ENCODE results near the gene SIT1. TPM values are rescaled to one million over a fixed set of nuclear protein-coding genes. Genes with fewer than 3 reads are reported as not detected.

SIT1 gene
- total RNA-seq, 2 donors from 2014 or later = 0.18 to 0.68 TPM

DNA sequence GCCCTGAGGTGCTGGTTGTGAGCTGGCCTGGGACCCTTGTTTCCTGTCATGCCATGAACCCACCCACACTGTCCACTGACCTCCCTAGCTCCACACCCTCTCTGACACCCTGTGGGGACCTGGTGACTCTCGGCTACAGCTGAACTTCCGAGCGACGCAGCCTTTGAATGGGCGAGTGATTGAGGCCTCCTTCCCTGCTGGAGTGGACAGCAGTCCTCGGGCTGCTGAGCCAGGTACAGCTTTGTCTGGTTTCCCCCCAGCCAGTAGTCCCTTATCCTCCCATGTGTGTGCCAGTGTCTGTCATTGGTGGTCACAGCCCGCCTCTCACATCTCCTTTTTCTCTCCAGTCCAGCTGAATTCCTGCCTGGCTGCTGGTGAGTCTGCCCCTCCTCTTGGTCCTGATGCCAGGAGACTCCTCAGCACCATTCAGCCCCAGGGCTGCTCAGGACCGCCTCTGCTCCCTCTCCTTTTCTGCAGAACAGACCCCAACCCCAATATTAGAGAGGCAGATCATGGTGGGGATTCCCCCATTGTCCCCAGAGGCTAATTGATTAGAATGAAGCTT is 29.1 kb upstream of the SIT1 start:
- Histone ChIP-seq H3K4me1 (replicated peaks) (no peaks in the 10 kb centered on the region), H3K36me3 (no peaks in the 10 kb centered on the region), H3K4me3 (no peak overlapping the region), H3K27me3 (replicated peaks; ENCODE audit: insufficient read depth) (no peaks in the 10 kb centered on the region), H3K27ac (no peak overlapping the region), H3K9me3 (no peaks in the 10 kb centered on the region)
- no peak for TF ChIP-seq POLR2AphosphoS5 (IDR thresholded peaks at IDR 0.05)
- no peak for DNase-seq (ENCODE audit: low spot score)
- intact Hi-C loops (cut with DNase I) = no loop called here
- 75% methylated on average over 8 of the region's 8 CpGs for WGBS

DNA sequence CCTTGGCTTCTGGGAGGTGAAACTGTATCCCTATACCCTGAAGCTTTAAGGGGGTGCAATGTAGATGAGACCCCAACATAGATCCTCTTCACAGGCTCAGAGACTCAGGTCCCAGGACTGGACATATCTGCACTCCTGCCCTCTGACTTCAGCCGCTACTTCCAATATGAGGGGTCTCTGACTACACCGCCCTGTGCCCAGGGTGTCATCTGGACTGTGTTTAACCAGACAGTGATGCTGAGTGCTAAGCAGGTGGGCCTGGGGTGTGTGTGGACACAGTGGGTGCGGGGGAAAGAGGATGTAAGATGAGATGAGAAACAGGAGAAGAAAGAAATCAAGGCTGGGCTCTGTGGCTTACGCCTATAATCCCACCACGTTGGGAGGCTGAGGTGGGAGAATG is 28.4 kb upstream of the SIT1 start:
- WGBS = 88% methylated on average over 5 of the region's 5 CpGs
- Histone ChIP-seq H3K4me1 (replicated peaks) (no peaks in the 10 kb centered on the region), H3K9me3 (no peaks in the 10 kb centered on the region), H3K36me3 (no peaks in the 10 kb centered on the region), H3K27ac (no peak overlapping the region), H3K27me3 (replicated peaks; ENCODE audit: insufficient read depth) (no peaks in the 10 kb centered on the region), H3K4me3 (no peak overlapping the region)
- TF ChIP-seq POLR2A (IDR thresholded peaks at IDR 0.05) (no peak), POLR2AphosphoS5 (IDR thresholded peaks at IDR 0.05) (no peak)
- TF ChIP-seq, protein P1, sequence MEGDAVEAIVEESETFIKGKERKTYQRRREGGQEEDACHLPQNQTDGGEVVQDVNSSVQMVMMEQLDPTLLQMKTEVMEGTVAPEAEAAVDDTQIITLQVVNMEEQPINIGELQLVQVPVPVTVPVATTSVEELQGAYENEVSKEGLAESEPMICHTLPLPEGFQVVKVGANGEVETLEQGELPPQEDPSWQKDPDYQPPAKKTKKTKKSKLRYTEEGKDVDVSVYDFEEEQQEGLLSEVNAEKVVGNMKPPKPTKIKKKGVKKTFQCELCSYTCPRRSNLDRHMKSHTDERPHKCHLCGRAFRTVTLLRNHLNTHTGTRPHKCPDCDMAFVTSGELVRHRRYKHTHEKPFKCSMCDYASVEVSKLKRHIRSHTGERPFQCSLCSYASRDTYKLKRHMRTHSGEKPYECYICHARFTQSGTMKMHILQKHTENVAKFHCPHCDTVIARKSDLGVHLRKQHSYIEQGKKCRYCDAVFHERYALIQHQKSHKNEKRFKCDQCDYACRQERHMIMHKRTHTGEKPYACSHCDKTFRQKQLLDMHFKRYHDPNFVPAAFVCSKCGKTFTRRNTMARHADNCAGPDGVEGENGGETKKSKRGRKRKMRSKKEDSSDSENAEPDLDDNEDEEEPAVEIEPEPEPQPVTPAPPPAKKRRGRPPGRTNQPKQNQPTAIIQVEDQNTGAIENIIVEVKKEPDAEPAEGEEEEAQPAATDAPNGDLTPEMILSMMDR (IDR thresholded peaks at IDR 0.05) = no peak
- intact Hi-C loops (cut with DNase I) = no loop called here
- no peak for DNase-seq (ENCODE audit: low spot score)

DNA sequence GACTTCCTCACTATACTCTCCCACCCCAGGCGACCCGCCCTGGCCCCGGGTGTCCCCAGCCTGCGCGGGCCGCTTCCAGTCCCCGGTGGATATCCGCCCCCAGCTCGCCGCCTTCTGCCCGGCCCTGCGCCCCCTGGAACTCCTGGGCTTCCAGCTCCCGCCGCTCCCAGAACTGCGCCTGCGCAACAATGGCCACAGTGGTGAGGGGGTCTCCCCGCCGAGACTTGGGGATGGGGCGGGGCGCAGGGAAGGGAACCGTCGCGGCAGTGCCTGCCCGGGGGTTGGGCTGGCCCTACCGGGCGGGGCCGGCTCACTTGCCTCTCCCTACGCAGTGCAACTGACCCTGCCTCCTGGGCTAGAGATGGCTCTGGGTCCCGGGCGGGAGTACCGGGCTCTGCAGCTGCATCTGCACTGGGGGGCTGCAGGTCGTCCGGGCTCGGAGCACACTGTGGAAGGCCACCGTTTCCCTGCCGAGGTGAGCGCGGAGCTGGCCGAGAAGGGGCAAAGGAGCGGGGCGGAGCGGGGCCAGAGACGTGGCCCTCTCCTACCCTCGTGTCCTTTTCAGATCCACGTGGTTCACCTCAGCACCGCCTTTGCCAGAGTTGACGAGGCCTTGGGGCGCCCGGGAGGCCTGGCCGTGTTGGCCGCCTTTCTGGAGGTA is 25.1 kb upstream of the SIT1 start:
- Histone ChIP-seq H3K4me1 (replicated peaks) (no peaks in the 10 kb centered on the region), H3K36me3 (no peaks in the 10 kb centered on the region), H3K9me3 (no peaks in the 10 kb centered on the region), H3K27ac (peak overlapping the region in 1 of 2 donors; percentile 33), H3K4me3 (peak overlapping the region; percentile 36 to 40), H3K27me3 (replicated peaks; ENCODE audit: insufficient read depth) (no peaks in the 10 kb centered on the region)
- WGBS = 8% methylated on average over 46 of the region's 51 CpGs
- intact Hi-C loops (cut with DNase I) = loop anchor here (1.0 kb wide), 1 partner anchor 12 kb away; no protein-coding TSS in a partner anchor
- DNase-seq (ENCODE audit: low spot score) = no peak
- no peak for TF ChIP-seq POLR2AphosphoS5 (IDR thresholded peaks at IDR 0.05)
- TF ChIP-seq, protein P1 (IDR thresholded peaks at IDR 0.05) = no peak
- no peak for TF ChIP-seq POLR2A (IDR thresholded peaks at IDR 0.05)

DNA sequence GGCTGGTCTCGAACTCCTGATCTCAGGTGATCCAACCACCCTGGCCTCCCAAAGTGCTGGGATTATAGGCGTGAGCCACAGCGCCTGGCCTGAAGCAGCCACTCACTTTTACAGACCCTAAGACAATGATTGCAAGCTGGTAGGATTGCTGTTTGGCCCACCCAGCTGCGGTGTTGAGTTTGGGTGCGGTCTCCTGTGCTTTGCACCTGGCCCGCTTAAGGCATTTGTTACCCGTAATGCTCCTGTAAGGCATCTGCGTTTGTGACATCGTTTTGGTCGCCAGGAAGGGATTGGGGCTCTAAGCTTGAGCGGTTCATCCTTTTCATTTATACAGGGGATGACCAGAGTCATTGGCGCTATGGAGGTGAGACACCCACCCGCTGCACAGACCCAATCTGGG is 24.5 kb upstream of the SIT1 start:
- DNase-seq (ENCODE audit: low spot score) = no peak
- Histone ChIP-seq H3K27me3 (replicated peaks; ENCODE audit: insufficient read depth) (no peaks in the 10 kb centered on the region), H3K36me3 (no peaks in the 10 kb centered on the region), H3K27ac (no peak overlapping the region), H3K4me3 (peak overlapping the region; percentile 36 to 40), H3K9me3 (no peaks in the 10 kb centered on the region), H3K4me1 (replicated peaks) (no peaks in the 10 kb centered on the region)
- 50% methylated on average over 13 of the region's 13 CpGs for WGBS
- TF ChIP-seq POLR2AphosphoS5 (IDR thresholded peaks at IDR 0.05) (no peak), POLR2A (IDR thresholded peaks at IDR 0.05) (no peak)
- TF ChIP-seq, protein P1 (IDR thresholded peaks at IDR 0.05) = no peak
- intact Hi-C loops (cut with DNase I) = no loop called here

DNA sequence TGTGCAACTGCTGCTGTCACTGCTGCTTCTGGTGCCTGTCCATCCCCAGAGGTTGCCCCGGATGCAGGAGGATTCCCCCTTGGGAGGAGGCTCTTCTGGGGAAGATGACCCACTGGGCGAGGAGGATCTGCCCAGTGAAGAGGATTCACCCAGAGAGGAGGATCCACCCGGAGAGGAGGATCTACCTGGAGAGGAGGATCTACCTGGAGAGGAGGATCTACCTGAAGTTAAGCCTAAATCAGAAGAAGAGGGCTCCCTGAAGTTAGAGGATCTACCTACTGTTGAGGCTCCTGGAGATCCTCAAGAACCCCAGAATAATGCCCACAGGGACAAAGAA is 23.3 kb upstream of the SIT1 start:
- no peaks in the 10 kb centered on the region for H3K9me3 ChIP-seq
- no peak overlapping the region for H3K4me3 ChIP-seq
- no peaks in the 10 kb centered on the region for H3K36me3 ChIP-seq
- H3K4me1 ChIP-seq (replicated peaks) = no peaks in the 10 kb centered on the region
- H3K27ac ChIP-seq = no peak overlapping the region
- intact Hi-C loops (cut with DNase I) = no loop called here
- WGBS = 81% methylated on average over 3 of the region's 3 CpGs
- H3K27me3 ChIP-seq (replicated peaks; ENCODE audit: insufficient read depth) = no peaks in the 10 kb centered on the region
- DNase-seq (ENCODE audit: low spot score) = no peak
- TF ChIP-seq, protein P1 (IDR thresholded peaks at IDR 0.05) = no peak
- TF ChIP-seq POLR2AphosphoS5 (IDR thresholded peaks at IDR 0.05) = no peak
- TF ChIP-seq POLR2A (IDR thresholded peaks at IDR 0.05) = no peak

All from prostate gland (tissue), 2 donors.